Gastrocnemius medialis (tissue), 4 donors: ENCODE measurements around the gene CAPRIN1. TPM values are rescaled to one million over a fixed set of nuclear protein-coding genes. Genes with fewer than 3 reads are reported as not detected.

ENCODE experiments used
- ATAC-seq, 2 donors: fragments of 150-250 bp; one replicate each; pipeline ENCODE4 v1.9.1; 2016
- DNase-seq, 2 donors: peaks; one replicate each; pipeline ENCODE4 v3.0.0-alpha.2; 2019
- H3K27ac ChIP-seq, 4 donors: fragments of 200-600 bp; sonication (generic); 1 replicate in 1 of 4; 2 replicates in 3 of 4; pipeline ENCODE4 v1.5.1; 2016 to 2018; ENCODE audit warnings: mild to moderate bottlenecking in 2 of 4, moderate library complexity in 1 of 4
- H3K27me3 ChIP-seq, 3 donors: fragments of 200-600 bp; sonication (generic) in 2 of 3; 1 replicate in 1 of 3; 2 replicates in 2 of 3; pipeline versions ENCODE4 v1.5.1 to v1.6.0; 2016 to 2019; ENCODE audit warnings: mild to moderate bottlenecking in 1 of 3, moderate library complexity in 1 of 3
- H3K36me3 ChIP-seq, 2 donors: fragments of 200-600 bp; sonication (generic) in 1 of 2; one replicate each; pipeline ENCODE4 v1.5.1; 2017 to 2018
- H3K4me1 ChIP-seq, 2 donors: fragments of 200-600 bp; sonication (generic) in 1 of 2; one replicate each; pipeline ENCODE4 v1.5.1; 2016 to 2017; ENCODE audit warnings: mild to moderate bottlenecking in 2 of 2
- H3K4me3 ChIP-seq, 4 donors: fragments of 200-600 bp; sonication (generic) in 3 of 4; 1 replicate in 1 of 4; 2 replicates in 3 of 4; pipeline ENCODE4 v1.5.1; 2016 to 2019; ENCODE audit warnings: mild to moderate bottlenecking in 2 of 4
- H3K9me3 ChIP-seq, 3 donors: fragments of 200-600 bp; sonication (generic) in 2 of 3; 1 replicate in 1 of 3; 2 replicates in 2 of 3; pipeline ENCODE4 v1.5.1; 2016 to 2019
- CTCF ChIP-seq, 5 experiments: fragments of 450-650 bp in 3 of 5; fragments of 200-600 bp in 2 of 5; sonication (generic) in 2 of 5; IDR thresholded peaks in 4 of 5; conservative IDR thresholded peaks in 1 of 5; 1 replicate in 4 of 5; 2 replicates in 1 of 5; pipeline ENCODE4 v1.5.1; 2016 to 2019; ENCODE audit warnings: antibody characterized with exemption in 5 of 5, mild to moderate bottlenecking in 3 of 5, moderate library complexity in 3 of 5
- POLR2A ChIP-seq, 2 donors: fragments of 450-650 bp; IDR thresholded peaks; one replicate each; pipeline ENCODE4 v1.6.1; 2017; ENCODE audit warnings: antibody characterized with exemption in 2 of 2, mild to moderate bottlenecking in 2 of 2, moderate library complexity in 2 of 2
- in situ Hi-C, 4 donors: fragments of 200-750 bp; cut with MboI; loops; one replicate each; pipeline versions ENCODE4 v1.15.0 to v1.8.0; 2017; ENCODE audit warnings: low sequenced_read_pairs in 4 of 4
- intact Hi-C: fragments of 100-400 bp; cut with DNase I; formaldehyde crosslinking; loops from one replicate; pipeline ENCODE4 v1.15.1; 2023; ENCODE audit warnings: low total_unique reads
- total RNA-seq, 4 donors: library from RNA; depleted of rRNA; stranded (reverse); fragments of >200 nt; gene quantifications; one replicate each; pipeline versions ENCODE4 v1.1.0 to v1.2.3, GENCODE V29; 2016

The CAPRIN1 gene
- total RNA-seq, 4 donors from 2014 or later: 70.9 to 82.2 (median 79.4) TPM

GRCh38 chr11:34128824-34129223 is 77.3 kb downstream of the CAPRIN1 start:
- Histone ChIP-seq H3K27ac (no peak overlapping the region), H3K27me3 (no peaks in the 10 kb centered on the region), H3K4me1 (no peaks in the 10 kb centered on the region), H3K4me3 (no peak overlapping the region), H3K9me3 (no peaks in the 10 kb centered on the region), H3K36me3 (peaks cover 0 to 86% of the 10 kb centered on the region in 2 donors)
- intact Hi-C loops: no loop called here
- in situ Hi-C loops: no loop called here
- ATAC-seq: no peak
- TF ChIP-seq CTCF (IDR thresholded peaks at IDR 0.05 in 4 of 5, conservative IDR thresholded peaks at IDR 0.05 in 1 of 5) (no peak), POLR2A (IDR thresholded peaks at IDR 0.05) (no peak)
- no peak for DNase-seq

DNA sequence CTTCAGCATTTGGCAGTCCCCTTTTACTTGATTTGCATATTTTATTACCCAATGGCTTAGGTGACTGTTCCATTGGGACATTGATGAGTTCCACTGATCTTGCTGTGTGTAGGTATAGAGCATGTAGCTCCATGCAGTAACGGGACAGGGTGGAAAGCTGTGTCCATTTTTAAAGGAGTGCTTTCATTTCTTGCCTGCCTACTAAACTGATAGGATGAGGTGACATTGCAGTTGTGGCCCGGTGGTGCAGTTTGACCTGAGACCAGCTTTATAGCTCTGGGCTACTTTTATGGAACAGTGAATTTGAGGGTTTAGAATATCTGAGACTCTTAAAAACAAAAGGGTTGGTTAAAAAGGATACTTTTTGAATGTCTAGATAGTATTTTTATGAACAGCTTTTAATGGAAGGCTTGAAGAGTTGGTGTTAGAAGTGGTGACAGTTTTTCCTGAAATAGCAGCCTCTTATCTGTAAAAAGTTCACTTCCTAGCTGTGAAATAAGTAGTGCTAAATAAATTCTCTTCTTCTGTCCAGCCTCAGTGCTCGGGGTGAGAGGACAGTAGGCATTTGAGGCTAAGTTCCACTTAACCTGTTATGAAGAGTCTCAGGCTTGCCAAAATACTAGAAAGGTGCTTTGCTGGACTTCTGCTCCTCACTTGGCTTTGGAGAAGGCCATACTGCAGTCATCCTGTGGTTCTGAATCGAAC is 80.9 kb downstream of the CAPRIN1 start:
- Histone ChIP-seq H3K9me3 (no peaks in the 10 kb centered on the region), H3K4me3 (no peak overlapping the region), H3K4me1 (no peaks in the 10 kb centered on the region), H3K36me3 (peaks cover 0 to 86% of the 10 kb centered on the region in 2 donors), H3K27me3 (no peaks in the 10 kb centered on the region), H3K27ac (no peak overlapping the region)
- in situ Hi-C loops (no loop called here), intact Hi-C loops (no loop called here)
- ATAC-seq (no peak), DNase-seq (no peak)
- no peak for TF ChIP-seq CTCF (IDR thresholded peaks at IDR 0.05 in 4 of 5, conservative IDR thresholded peaks at IDR 0.05 in 1 of 5)
- TF ChIP-seq POLR2A (IDR thresholded peaks at IDR 0.05): no peak

DNA sequence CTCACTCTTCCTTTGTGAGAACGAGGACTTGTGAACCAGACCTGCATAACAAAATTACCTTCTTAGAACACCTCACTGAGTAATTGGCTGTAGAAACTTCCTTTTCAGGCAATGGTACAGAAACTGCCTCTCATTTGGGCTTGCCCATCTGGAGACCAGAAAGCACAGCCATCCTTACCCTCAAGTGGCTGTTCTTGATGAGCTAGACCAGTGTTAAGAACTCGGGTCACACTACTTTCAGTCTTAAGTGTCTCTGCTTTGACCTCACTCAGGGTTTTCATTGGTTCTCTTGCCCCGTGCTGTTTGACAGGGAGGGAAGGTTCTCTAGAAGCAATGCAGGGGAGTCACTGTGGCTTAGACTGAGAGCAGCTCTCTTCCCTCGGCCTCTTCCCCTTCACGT is 83.2 kb downstream of the CAPRIN1 start:
- DNase-seq (no peak), ATAC-seq (no peak)
- TF ChIP-seq CTCF (IDR thresholded peaks at IDR 0.05 in 4 of 5, conservative IDR thresholded peaks at IDR 0.05 in 1 of 5) (no peak), POLR2A (IDR thresholded peaks at IDR 0.05) (no peak)

DNA sequence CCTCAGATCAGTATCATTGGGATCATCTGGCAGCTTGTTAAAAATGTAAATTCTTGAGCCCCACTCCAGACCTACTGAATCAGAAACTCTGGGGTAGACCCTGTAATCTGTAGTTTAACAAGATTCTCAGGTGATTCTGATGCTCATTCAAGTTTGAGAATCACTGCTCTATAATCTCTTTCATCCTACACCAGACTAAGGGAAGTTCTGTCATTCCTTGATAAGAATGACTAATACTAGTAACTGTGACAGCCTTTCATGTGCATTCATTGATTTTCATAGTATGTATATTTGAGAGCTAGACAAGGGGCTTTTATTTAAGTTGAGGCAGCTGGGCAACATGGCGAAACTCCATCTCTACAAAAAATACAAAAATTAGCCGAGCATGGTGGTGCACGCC is 83.9 kb downstream of the CAPRIN1 start:
- Histone ChIP-seq H3K27ac (no peak overlapping the region), H3K9me3 (no peaks in the 10 kb centered on the region), H3K36me3 (peaks cover 0 to 96% of the 10 kb centered on the region in 2 donors), H3K4me1 (no peaks in the 10 kb centered on the region), H3K4me3 (no peak overlapping the region), H3K27me3 (no peaks in the 10 kb centered on the region)
- TF ChIP-seq POLR2A (IDR thresholded peaks at IDR 0.05) (no peak), CTCF (IDR thresholded peaks at IDR 0.05 in 4 of 5, conservative IDR thresholded peaks at IDR 0.05 in 1 of 5) (no peak)
- intact Hi-C loops (no loop called here), in situ Hi-C loops (no loop called here)
- no peak for DNase-seq
- ATAC-seq: no peak

More for the DNA sequence above, 83.2 kb downstream of the CAPRIN1 start:
- Histone ChIP-seq H3K4me1 (no peaks in the 10 kb centered on the region), H3K36me3 (peaks cover 0 to 93% of the 10 kb centered on the region in 2 donors), H3K27me3 (no peaks in the 10 kb centered on the region), H3K9me3 (no peaks in the 10 kb centered on the region), H3K27ac (no peak overlapping the region), H3K4me3 (no peak overlapping the region)
- intact Hi-C loops (no loop called here), in situ Hi-C loops (no loop called here)

- Histone ChIP-seq H3K9me3 (no peaks in the 10 kb centered on the region), H3K4me3 (no peak overlapping the region), H3K36me3 (peaks cover 1 to 96% of the 10 kb centered on the region in 2 donors), H3K27ac (no peak overlapping the region), H3K4me1 (no peaks in the 10 kb centered on the region), H3K27me3 (no peaks in the 10 kb centered on the region)
- in situ Hi-C loops: no loop called here
- intact Hi-C loops: no loop called here
- no peak for DNase-seq
- no peak for ATAC-seq
- TF ChIP-seq CTCF (IDR thresholded peaks at IDR 0.05 in 4 of 5, conservative IDR thresholded peaks at IDR 0.05 in 1 of 5): no peak
- no peak for TF ChIP-seq POLR2A (IDR thresholded peaks at IDR 0.05)
Measured at GRCh38 chr11:34136420-34136819, 84.9 kb downstream of the CAPRIN1 start.
